Liver (tissue), 9 donors: ENCODE measurements around the gene PCSK1. TPM values are rescaled to one million over a fixed set of nuclear protein-coding genes. Genes with fewer than 3 reads are reported as not detected.

Experiments
- DNase-seq: peaks from one replicate; pipeline ENCODE4 v3.0.0-alpha.2; 2017; ENCODE audit warnings: low spot score
- H3K27ac ChIP-seq, 2 donors: one replicate each; pipeline ENCODE4 v1.7.0; 2013; ENCODE audit warnings: inconsistent platforms in 2 of 2, low read length in 2 of 2, control low read depth in 1 of 2, low read depth in 1 of 2, mild to moderate bottlenecking in 1 of 2
- H3K27me3 ChIP-seq, 4 donors: one replicate each; pipeline versions ENCODE4 v1.6.1 to v1.7.0; 2013; ENCODE audit warnings: low read length in 3 of 4, inconsistent platforms in 1 of 4, mild to moderate bottlenecking in 1 of 4, moderate library complexity in 1 of 4; ENCODE audit not compliant: control insufficient read depth in 4 of 4, insufficient read depth in 4 of 4
- H3K36me3 ChIP-seq, 4 donors: one replicate each; pipeline versions ENCODE4 v1.6.1 to v1.7.0; 2013; ENCODE audit warnings: low read length in 3 of 4, mild to moderate bottlenecking in 3 of 4, low read depth in 1 of 4, moderate library complexity in 1 of 4; ENCODE audit not compliant: control insufficient read depth in 4 of 4, insufficient read depth in 3 of 4
- H3K4me1 ChIP-seq, 4 donors: one replicate each; pipeline versions ENCODE4 v1.6.1 to v1.7.0; 2013; ENCODE audit warnings: low read length in 3 of 4, mild to moderate bottlenecking in 3 of 4, moderate library complexity in 1 of 4; ENCODE audit not compliant: control insufficient read depth in 4 of 4, insufficient read depth in 4 of 4
- H3K4me3 ChIP-seq, 3 donors: one replicate each; pipeline versions ENCODE4 v1.6.1 to v1.7.0; 2013; ENCODE audit warnings: low read length in 3 of 3, control low read depth in 1 of 3, low read depth in 1 of 3, mild to moderate bottlenecking in 1 of 3
- H3K9ac ChIP-seq, 2 donors: one replicate each; pipeline ENCODE4 v1.7.0; 2013; ENCODE audit warnings: low read length in 2 of 2, mild to moderate bottlenecking in 2 of 2, moderate library complexity in 2 of 2, control low read depth in 1 of 2, low read depth in 1 of 2
- H3K9me3 ChIP-seq, 4 donors: one replicate each; pipeline versions ENCODE4 v1.6.1 to v1.7.0; 2013; ENCODE audit warnings: low read length in 3 of 4; ENCODE audit not compliant: control insufficient read depth in 4 of 4
- EGR1 ChIP-seq, 2 donors: IDR thresholded peaks; 2 replicates each; pipeline ENCODE4 v1.6.1; 2016 to 2018; ENCODE audit warnings: antibody characterized with exemption in 2 of 2, low read depth in 2 of 2
- FOXA1 ChIP-seq: IDR thresholded peaks from 2 replicates; pipeline ENCODE4 v1.6.1; 2016; ENCODE audit warnings: antibody characterized with exemption
- FOXA2 ChIP-seq: IDR thresholded peaks from 2 replicates; pipeline ENCODE4 v1.6.1; 2016; ENCODE audit warnings: antibody characterized with exemption
- GABPA ChIP-seq, 2 donors: IDR thresholded peaks in 1 of 2; conservative IDR thresholded peaks in 1 of 2; 2 replicates each; pipeline ENCODE4 v1.6.1; 2016; ENCODE audit warnings: antibody characterized with exemption in 2 of 2, mild to moderate bottlenecking in 1 of 2, moderate library complexity in 1 of 2
- HNF4A ChIP-seq, 2 donors: conservative IDR thresholded peaks; 2 replicates each; pipeline ENCODE4 v1.6.1; 2016; ENCODE audit warnings: antibody characterized with exemption in 2 of 2, mild to moderate bottlenecking in 2 of 2
- HNF4G ChIP-seq: IDR thresholded peaks from 2 replicates; pipeline ENCODE4 v1.6.1; 2016; ENCODE audit warnings: antibody characterized with exemption
- JUND ChIP-seq, 2 donors: IDR thresholded peaks; 2 replicates each; pipeline ENCODE4 v1.6.1; 2016; ENCODE audit warnings: antibody characterized with exemption in 2 of 2
- NR2F2 ChIP-seq: IDR thresholded peaks from 2 replicates; pipeline ENCODE4 v1.6.1; 2016; ENCODE audit warnings: antibody characterized with exemption
- RAD21 ChIP-seq, 2 donors: IDR thresholded peaks; 2 replicates each; pipeline ENCODE4 v1.6.1; 2016; ENCODE audit warnings: antibody characterized with exemption in 2 of 2, mild to moderate bottlenecking in 2 of 2
- RXRA ChIP-seq, 2 donors: IDR thresholded peaks; 2 replicates each; pipeline ENCODE4 v1.6.1; 2017 to 2018; ENCODE audit warnings: antibody characterized with exemption in 2 of 2, mild to moderate bottlenecking in 1 of 2
- SP1 ChIP-seq: IDR thresholded peaks from 2 replicates; pipeline ENCODE4 v1.6.1; 2018; ENCODE audit warnings: antibody characterized with exemption, mild to moderate bottlenecking
- TAF1 ChIP-seq: conservative IDR thresholded peaks from 2 replicates; pipeline ENCODE4 v1.6.1; 2016; ENCODE audit warnings: antibody characterized with exemption, mild to moderate bottlenecking
- YY1 ChIP-seq: IDR thresholded peaks from 2 replicates; pipeline ENCODE4 v1.6.1; 2016; ENCODE audit warnings: antibody characterized with exemption, mild to moderate bottlenecking
- ZBTB33 ChIP-seq: IDR thresholded peaks from 2 replicates; pipeline ENCODE4 v1.6.1; 2016; ENCODE audit warnings: antibody characterized with exemption
- WGBS: extraction: QIAGEN DNeasy Blood & Tissue Kit; methylation state at CpG from one replicate; pipeline ENCODE4 v1.1.7; 2013; 5-methylcytosine and 5-hydroxymethylcytosine counted together
- polyA plus RNA-seq, 2 donors: library from polyadenylated mRNA; stranded (reverse) in 1 of 2; unstranded in 1 of 2; fragments of 200-250 nt in 1 of 2; fragments of >200 nt in 1 of 2; fragmentation: Nextera tagmentation in 1 of 2; extraction: Ambion mirVana in 1 of 2; gene quantifications; one replicate each; pipeline versions ENCODE4 v1.2.1 to v1.2.3, GENCODE V29; 2013 to 2015
- total RNA-seq, 2 donors: library from RNA; depleted of rRNA; stranded (reverse); fragments of >200 nt; gene quantifications; one replicate each; pipeline ENCODE4 v1.2.3, GENCODE V29; 2014
- TF ChIP-seq, protein P1 (sequence below): IDR thresholded peaks from 2 replicates; pipeline ENCODE4 v1.6.1; 2016; ENCODE audit warnings: antibody characterized with exemption
- TF ChIP-seq, protein P2 (sequence below): fragments of 150-350 bp; IDR thresholded peaks from 2 replicates; pipeline ENCODE4 v1.5.1; 2017; ENCODE audit warnings: improper control_type of control experiment, low read depth, low read length; ENCODE audit not compliant: missing input control
- TF ChIP-seq, protein P3 (sequence below): IDR thresholded peaks from 2 replicates; pipeline ENCODE4 v1.6.1; 2016; ENCODE audit warnings: antibody characterized with exemption, mild to moderate bottlenecking
- TF ChIP-seq, protein P4 (sequence below): IDR thresholded peaks from 2 replicates; pipeline ENCODE4 v1.6.1; 2016; ENCODE audit warnings: antibody characterized with exemption
- donor health status: healthy.
- donor health status: healthy.
- donor health status: healthy.
- donor health status: healthy.
- donor health status: healthy.

Gene PCSK1
- total and polyA plus RNA-seq, 4 donors = 0.01 to 0.09 (median 0.08) TPM

GRCh38 chr5:96463091-96463490, 30.0 kb upstream of the PCSK1 start:
- Histone ChIP-seq H3K27ac (no peak overlapping the region), H3K27me3 (no peaks in the 10 kb centered on the region), H3K36me3 (no peaks in the 10 kb centered on the region), H3K9me3 (no peaks in the 10 kb centered on the region), H3K4me1 (no peaks in the 10 kb centered on the region), H3K4me3 (no peak overlapping the region), H3K9ac (no peak overlapping the region)
- no peak for DNase-seq
- TF ChIP-seq TAF1 (no peak), RAD21 (IDR thresholded peaks at IDR 0.05) (no peak), FOXA1 (no peak), NR2F2 (no peak), FOXA2 (no peak), JUND (IDR thresholded peaks at IDR 0.05) (no peak), RXRA (IDR thresholded peaks at IDR 0.05) (no peak), SP1 (no peak), HNF4G (no peak), YY1 (no peak), EGR1 (IDR thresholded peaks at IDR 0.05; ENCODE audit: low read depth in 2 of 2) (no peak), HNF4A (conservative IDR thresholded peaks at IDR 0.05) (no peak), GABPA (IDR thresholded peaks at IDR 0.05 in 1 of 2, conservative IDR thresholded peaks at IDR 0.05 in 1 of 2) (no peak), ZBTB33 (no peak)
- TF ChIP-seq, protein P1, sequence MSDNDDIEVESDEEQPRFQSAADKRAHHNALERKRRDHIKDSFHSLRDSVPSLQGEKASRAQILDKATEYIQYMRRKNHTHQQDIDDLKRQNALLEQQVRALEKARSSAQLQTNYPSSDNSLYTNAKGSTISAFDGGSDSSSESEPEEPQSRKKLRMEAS = no peak
- TF ChIP-seq, protein P2, sequence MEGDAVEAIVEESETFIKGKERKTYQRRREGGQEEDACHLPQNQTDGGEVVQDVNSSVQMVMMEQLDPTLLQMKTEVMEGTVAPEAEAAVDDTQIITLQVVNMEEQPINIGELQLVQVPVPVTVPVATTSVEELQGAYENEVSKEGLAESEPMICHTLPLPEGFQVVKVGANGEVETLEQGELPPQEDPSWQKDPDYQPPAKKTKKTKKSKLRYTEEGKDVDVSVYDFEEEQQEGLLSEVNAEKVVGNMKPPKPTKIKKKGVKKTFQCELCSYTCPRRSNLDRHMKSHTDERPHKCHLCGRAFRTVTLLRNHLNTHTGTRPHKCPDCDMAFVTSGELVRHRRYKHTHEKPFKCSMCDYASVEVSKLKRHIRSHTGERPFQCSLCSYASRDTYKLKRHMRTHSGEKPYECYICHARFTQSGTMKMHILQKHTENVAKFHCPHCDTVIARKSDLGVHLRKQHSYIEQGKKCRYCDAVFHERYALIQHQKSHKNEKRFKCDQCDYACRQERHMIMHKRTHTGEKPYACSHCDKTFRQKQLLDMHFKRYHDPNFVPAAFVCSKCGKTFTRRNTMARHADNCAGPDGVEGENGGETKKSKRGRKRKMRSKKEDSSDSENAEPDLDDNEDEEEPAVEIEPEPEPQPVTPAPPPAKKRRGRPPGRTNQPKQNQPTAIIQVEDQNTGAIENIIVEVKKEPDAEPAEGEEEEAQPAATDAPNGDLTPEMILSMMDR = no peak
- TF ChIP-seq, protein P3, sequence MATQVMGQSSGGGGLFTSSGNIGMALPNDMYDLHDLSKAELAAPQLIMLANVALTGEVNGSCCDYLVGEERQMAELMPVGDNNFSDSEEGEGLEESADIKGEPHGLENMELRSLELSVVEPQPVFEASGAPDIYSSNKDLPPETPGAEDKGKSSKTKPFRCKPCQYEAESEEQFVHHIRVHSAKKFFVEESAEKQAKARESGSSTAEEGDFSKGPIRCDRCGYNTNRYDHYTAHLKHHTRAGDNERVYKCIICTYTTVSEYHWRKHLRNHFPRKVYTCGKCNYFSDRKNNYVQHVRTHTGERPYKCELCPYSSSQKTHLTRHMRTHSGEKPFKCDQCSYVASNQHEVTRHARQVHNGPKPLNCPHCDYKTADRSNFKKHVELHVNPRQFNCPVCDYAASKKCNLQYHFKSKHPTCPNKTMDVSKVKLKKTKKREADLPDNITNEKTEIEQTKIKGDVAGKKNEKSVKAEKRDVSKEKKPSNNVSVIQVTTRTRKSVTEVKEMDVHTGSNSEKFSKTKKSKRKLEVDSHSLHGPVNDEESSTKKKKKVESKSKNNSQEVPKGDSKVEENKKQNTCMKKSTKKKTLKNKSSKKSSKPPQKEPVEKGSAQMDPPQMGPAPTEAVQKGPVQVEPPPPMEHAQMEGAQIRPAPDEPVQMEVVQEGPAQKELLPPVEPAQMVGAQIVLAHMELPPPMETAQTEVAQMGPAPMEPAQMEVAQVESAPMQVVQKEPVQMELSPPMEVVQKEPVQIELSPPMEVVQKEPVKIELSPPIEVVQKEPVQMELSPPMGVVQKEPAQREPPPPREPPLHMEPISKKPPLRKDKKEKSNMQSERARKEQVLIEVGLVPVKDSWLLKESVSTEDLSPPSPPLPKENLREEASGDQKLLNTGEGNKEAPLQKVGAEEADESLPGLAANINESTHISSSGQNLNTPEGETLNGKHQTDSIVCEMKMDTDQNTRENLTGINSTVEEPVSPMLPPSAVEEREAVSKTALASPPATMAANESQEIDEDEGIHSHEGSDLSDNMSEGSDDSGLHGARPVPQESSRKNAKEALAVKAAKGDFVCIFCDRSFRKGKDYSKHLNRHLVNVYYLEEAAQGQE = no peak
- TF ChIP-seq, protein P4, sequence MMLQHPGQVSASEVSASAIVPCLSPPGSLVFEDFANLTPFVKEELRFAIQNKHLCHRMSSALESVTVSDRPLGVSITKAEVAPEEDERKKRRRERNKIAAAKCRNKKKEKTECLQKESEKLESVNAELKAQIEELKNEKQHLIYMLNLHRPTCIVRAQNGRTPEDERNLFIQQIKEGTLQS = no peak
- WGBS = 86% methylated on average over 2 of the region's 2 CpGs
